Muscle of leg (tissue), 11 donors: Measurements from ENCODE around the gene PLCD3. TPM values are rescaled to one million over a fixed set of nuclear protein-coding genes. Genes with fewer than 3 reads are reported as not detected.

Source experiments
- DNase-seq: peaks from one replicate; pipeline ENCODE4 v3.0.0; 2013
- H3K27ac ChIP-seq: one replicate; pipeline ENCODE4 v1.5.1; 2013; ENCODE audit warnings: mild to moderate bottlenecking, low read length, control low read depth
- H3K27me3 ChIP-seq: one replicate; pipeline ENCODE4 v1.6.1; 2013; ENCODE audit warnings: low read length; ENCODE audit not compliant: control insufficient read depth, insufficient read depth
- H3K36me3 ChIP-seq: one replicate; pipeline ENCODE4 v1.6.1; 2013; ENCODE audit warnings: low read length; ENCODE audit not compliant: control insufficient read depth, insufficient read depth
- H3K4me1 ChIP-seq: one replicate; pipeline ENCODE4 v1.6.1; 2013; ENCODE audit warnings: low read length; ENCODE audit not compliant: control insufficient read depth, insufficient read depth
- H3K4me3 ChIP-seq: one replicate; pipeline ENCODE4 v1.5.1; 2013; ENCODE audit warnings: low read length, control low read depth
- H3K9me3 ChIP-seq: replicated peaks from 2 replicates; pipeline ENCODE4 v1.6.1; 2013; ENCODE audit warnings: low read depth, low read length; ENCODE audit not compliant: control insufficient read depth
- WGBS: methylation state at CpG from one replicate; pipeline ENCODE4 v1.1.5; 2013; ENCODE audit warnings: missing lambda C conversion rate; ENCODE audit not compliant: insufficient coverage; 5-methylcytosine and 5-hydroxymethylcytosine counted together
- polyA plus RNA-seq, 8 donors: library from polyadenylated mRNA; unstranded; fragments of 120-200 nt; gene quantifications; one replicate each; pipeline versions ENCODE4 v1.2.1 to v1.2.3, GENCODE V29; 2013; ENCODE audit warnings: inconsistent platforms in 1 of 8, low replicate concordance in 1 of 8; ENCODE audit not compliant: insufficient read length in 8 of 8, insufficient read depth in 1 of 8
- total RNA-seq: library from RNA; stranded (reverse); fragments of 120-200 nt; gene quantifications from one replicate; pipeline ENCODE4 v1.2.4, GENCODE V29; 2013

The PLCD3 gene
- total and polyA plus RNA-seq, 9 donors, result 15.1 to 53.0 (median 39.4) TPM

DNA sequence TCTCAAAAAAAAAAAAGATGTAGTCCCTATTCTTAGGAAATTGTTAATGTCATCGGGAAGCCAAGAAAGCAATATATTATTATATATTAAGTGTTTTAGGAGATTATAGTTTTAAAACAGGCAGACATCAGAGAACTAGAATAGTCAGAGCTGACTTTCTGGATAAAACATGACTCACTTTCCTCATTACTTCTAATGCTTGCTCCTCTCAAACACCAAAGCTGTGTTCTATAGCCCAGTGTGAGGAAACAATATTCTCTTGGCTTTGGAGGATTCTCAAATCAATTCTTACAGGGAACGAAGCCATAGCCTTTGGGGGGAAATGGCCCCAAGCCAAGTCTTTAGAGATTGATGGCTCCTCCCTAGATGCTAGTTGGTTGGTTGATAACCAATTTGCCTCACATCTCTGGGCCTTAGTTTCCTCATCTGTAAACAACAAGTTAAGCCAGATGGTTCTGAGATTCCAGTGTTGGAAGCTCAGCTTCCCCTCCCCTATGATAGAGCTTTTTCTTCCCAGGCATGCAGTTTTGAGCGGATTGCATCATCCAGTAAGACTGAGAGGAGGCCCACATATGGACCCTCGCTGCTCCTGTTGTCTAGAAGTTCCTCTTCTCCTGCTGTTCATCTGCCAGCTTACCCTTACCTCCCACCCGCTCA lies 58.8 kb downstream of the PLCD3 start:
- H3K27me3 ChIP-seq, result no peaks in the 10 kb centered on the region
- H3K27ac ChIP-seq, result no peak overlapping the region
- H3K9me3 ChIP-seq, result no peaks in the 10 kb centered on the region
- H3K4me3 ChIP-seq, result no peak overlapping the region
- 69% methylated on average over 2 of the region's 5 CpGs for WGBS
- DNase-seq, result peak; percentile 45
- peaks cover 29% of the 10 kb centered on the region for H3K36me3 ChIP-seq
- H3K4me1 ChIP-seq, result no peaks in the 10 kb centered on the region

DNA sequence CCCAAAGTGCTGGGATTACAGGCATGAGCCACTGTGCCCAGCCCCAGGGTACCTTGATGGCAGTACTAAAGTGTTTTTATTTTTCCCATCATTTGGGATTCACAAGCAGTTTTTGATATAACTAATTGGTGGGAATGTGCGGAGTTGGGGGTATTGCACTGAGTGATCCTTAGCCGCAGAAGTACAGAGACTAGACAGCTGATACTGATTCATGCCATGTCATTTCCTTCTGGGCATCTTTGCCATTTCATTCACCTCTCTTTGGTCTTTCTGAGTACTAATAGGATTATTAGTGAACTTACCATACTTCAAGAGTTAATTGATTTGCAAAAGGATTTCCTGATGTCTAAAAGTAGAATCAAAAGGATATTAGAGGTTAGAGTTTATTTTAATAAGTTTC lies 61.5 kb downstream of the PLCD3 start:
- Histone ChIP-seq H3K4me3 (no peak overlapping the region), H3K9me3 (no peaks in the 10 kb centered on the region), H3K27ac (no peak overlapping the region), H3K4me1 (no peaks in the 10 kb centered on the region), H3K27me3 (no peaks in the 10 kb centered on the region), H3K36me3 (peaks cover 31% of the 10 kb centered on the region)
- DNase-seq, result no peak
- WGBS, result no CpG with 5 or more reads among the region's 2 CpGs

DNA sequence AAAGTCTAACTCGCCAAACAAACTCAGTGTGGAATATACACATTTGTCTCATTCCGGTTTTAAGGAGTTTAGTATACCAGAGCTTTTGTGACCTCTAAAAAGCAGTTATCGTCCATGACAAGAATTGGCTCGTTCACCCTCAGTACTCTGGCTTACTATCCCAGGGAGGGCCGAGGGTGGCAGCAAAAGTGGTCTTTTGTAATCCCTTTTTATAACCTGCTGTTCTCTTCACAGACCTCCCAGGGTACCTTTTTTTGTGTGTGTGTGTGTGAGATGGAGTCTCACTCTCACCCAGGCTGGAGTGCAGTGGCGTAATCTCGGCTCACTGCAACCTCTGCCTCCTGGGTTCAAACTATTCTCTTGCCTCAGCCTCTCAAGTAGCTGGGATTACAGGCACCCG lies 62.3 kb downstream of the PLCD3 start:
- Histone ChIP-seq H3K36me3 (peaks cover 31% of the 10 kb centered on the region), H3K27ac (no peak overlapping the region), H3K4me3 (no peak overlapping the region), H3K9me3 (no peaks in the 10 kb centered on the region), H3K4me1 (no peaks in the 10 kb centered on the region), H3K27me3 (no peaks in the 10 kb centered on the region)
- 96% methylated on average over 4 of the region's 8 CpGs for WGBS
- DNase-seq, result no peak

DNA sequence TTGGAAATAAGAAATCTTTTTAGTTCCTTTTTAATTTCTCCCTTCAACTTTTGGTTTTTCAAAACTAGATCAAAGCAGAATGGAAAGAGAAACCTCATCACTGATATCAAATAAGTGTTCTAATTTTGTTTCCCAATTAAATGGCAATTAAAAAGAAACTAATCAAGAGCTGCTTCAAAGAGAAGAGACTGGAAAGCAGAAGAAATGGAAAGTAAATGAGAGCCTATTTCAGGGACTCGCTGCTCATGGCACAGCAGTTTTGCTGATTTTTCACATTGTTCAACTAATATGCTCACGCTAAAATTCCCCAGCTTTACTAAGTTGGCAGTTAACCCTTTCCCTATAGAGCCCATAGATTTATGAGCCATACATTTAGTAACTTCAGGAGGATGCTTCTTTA lies 64.7 kb downstream of the PLCD3 start:
- Histone ChIP-seq H3K36me3 (peaks cover 17% of the 10 kb centered on the region), H3K9me3 (no peaks in the 10 kb centered on the region), H3K27me3 (no peaks in the 10 kb centered on the region), H3K4me3 (no peak overlapping the region), H3K27ac (no peak overlapping the region), H3K4me1 (no peaks in the 10 kb centered on the region)
- DNase-seq, result no peak
- 60% methylated on average over 1 of the region's 2 CpGs for WGBS

DNA sequence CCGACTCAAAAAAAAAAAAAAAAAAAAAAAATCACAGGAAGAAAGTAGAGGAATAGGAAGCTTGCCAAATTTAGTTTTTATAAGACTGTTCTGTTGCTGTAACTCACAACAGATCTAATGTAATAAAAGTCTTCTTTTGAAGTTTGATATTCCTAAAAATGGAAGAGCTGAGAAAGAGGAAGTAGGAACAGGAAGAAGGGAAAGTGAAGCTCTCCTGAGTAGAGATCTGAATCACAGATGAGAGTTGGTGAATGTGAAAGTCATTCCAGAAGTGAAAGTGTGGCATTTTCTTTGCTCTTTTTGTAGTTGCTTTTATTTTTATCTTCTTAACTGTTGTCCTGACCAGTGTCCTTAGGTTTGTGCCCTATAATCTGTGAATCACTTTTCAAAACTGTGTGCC lies 69.1 kb downstream of the PLCD3 start:
- peaks cover 4% of the 10 kb centered on the region for H3K36me3 ChIP-seq
- peaks cover 15% of the 10 kb centered on the region for H3K4me1 ChIP-seq
- H3K4me3 ChIP-seq, result no peak overlapping the region
- H3K27me3 ChIP-seq, result no peaks in the 10 kb centered on the region
- no peak overlapping the region for H3K27ac ChIP-seq
- WGBS, result no CpG with 5 or more reads among the region's 1 CpG
- DNase-seq, result no peak
- H3K9me3 ChIP-seq, result no peaks in the 10 kb centered on the region

DNA sequence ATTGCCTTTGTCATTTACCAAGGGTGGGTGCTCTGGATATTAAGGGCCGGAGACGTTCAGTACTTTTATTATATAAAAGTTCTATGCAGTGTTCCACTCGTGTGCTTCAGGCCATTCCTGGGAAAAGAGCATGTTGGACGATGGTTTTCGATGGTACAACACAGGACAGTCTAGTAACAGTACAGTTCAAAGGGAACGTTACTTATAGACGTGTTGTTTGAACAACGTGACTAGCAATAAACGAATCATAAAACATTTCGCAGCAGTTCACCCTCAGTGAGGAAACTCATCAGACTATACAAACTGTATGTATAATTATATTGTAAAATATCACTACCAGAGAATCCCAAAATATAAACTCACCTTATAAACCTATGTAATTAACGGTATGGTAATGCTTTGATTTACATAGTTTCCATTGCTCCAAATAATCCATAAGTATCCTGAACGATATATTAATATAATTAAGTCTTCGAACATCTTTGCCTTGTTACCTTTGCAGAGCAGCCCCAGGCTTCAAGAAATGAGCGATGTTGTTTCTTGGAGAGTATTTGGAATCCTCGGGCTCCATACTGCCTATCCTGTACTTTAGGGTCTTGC lies 70.6 kb downstream of the PLCD3 start:
- H3K4me1 ChIP-seq, result peaks cover 15% of the 10 kb centered on the region
- no peaks in the 10 kb centered on the region for H3K36me3 ChIP-seq
- H3K27ac ChIP-seq, result peak overlapping the region; percentile 96
- no peaks in the 10 kb centered on the region for H3K27me3 ChIP-seq
- no peaks in the 10 kb centered on the region for H3K9me3 ChIP-seq
- WGBS, result no CpG with 5 or more reads among the region's 15 CpGs
- peak overlapping the region; percentile 91 for H3K4me3 ChIP-seq
- DNase-seq, result no peak

DNA sequence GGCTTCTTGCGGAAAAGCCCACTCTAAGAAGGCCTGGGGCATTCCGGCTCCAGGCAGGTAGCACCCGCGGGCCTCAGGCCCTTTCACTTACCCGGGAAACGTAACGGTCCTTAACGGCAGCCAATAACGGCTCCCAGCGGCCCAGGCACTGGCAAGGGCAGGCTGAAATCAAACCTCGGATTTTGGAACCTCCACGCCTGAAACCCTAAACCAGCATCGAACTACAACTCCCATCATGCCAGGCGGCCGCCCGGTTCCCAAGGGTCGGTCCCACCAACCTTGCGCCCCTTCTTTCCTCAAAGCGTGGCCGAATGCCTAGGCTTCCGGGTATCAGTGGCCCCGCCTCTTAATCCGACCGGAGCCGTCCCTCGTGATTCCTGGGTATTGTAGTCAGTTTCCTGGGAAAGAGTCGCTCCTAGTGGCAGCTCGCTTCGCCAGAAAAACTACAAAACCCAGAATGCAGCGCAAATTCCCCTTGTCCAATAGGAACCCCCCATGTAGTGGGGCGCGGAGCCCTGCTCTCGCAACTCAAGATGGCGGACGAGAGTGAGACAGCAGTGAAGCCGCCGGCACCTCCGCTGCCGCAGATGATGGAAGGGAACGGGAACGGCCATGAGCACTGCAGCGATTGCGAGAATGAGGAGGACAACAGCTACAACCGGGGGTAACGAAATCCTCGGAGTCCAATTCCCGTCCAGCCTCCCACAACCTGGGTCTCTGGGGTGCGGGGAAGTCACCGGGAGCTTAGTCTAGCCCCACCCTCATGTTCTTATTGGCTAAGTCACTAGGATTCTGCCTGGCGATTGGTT lies 71.3 kb downstream of the PLCD3 start, which contains the start of gene NMT1:
NMT1 (plus strand) TSS at position 521 of the 809 bp plus-strand sequence; CDS start at position 534, 13 bp downstream.
- WGBS, result 0% methylated on average over 30 of the region's 50 CpGs
- H3K4me1 ChIP-seq, result peaks cover 15% of the 10 kb centered on the region
- peak within 1 kb of the TSS; percentile 91 for H3K4me3 ChIP-seq
- peak within 1 kb of the TSS; percentile 96 for H3K27ac ChIP-seq
- peak; percentile 100 for DNase-seq
- H3K27me3 ChIP-seq, result no peaks in the 10 kb centered on the region
- H3K9me3 ChIP-seq, result no peaks in the 10 kb centered on the region
- H3K36me3 ChIP-seq, result no peaks in the 10 kb centered on the region

DNA sequence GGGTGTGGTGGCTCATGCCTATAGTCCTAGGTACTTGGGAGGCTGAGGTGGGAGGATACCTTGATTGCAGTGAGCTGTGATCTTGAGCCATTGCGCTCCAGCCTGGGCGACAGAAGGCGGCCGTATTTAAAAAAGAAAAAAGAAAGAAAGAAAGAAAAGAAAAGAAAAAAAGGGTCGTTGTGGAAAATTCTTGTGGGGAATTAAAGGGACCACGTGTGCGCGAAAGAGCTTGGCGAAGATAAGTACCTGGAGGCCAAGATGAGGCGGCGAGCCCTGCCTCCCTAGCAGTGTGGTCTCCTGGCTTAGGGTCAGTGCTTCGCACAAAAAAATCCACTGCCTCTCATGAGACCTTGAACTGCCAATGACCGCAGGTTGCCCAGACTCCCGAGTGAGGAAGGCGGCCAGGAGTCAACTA lies 71.9 kb downstream of the PLCD3 start:
- 7% methylated on average over 15 of the region's 15 CpGs for WGBS
- no peak for DNase-seq
- Histone ChIP-seq H3K4me1 (peaks cover 15% of the 10 kb centered on the region), H3K9me3 (no peaks in the 10 kb centered on the region), H3K36me3 (peaks cover 4% of the 10 kb centered on the region), H3K27me3 (no peaks in the 10 kb centered on the region), H3K27ac (peak overlapping the region; percentile 92), H3K4me3 (peak overlapping the region; percentile 91)
